ENCODE measurements around the gene NUBPL.
"Not testable (repeated sequence)": the region's sequence is repeated elsewhere in the genome, so short reads cannot be mapped to it uniquely, and the experiment has no call there.

Gene NUBPL

DNA sequence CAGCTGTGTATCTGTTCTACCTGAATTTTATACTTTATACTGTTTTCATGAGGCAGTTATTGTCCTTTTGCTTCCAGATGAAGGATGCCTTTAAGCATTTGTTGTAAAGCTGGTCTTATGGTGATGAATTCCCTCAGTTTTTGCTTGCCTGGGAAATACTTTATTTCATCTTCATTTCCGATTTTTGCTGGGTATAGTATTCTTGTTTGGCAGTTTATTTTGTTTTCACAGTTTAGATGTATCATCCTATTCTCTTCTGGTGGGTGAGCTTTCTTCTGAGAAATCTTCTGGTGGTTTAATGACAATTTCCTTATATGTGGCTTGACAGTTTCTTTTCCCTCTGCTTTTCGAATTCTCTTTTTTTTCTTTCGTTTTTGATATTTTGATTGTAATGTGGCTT, 188.1 kb downstream of the NUBPL start:
- no peak for DNase-seq

DNA sequence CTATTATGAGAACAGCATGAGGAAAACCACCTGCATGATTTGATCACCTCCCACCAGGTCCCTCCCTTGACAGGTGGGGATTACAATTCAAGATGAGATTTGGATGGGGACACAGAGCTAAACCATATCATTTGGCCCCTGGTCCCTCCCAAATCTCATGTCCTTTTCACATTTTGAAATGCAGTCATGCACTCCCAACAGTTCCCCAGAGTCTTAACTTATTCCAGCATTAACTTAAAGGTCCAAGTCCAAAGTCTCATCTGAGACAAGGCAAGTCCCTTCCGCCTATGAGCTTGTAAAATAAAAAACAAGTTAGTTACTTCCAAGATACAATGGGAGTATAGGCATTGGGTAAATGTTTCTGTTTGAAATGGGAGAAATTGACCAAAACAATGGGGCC, 189.8 kb downstream of the NUBPL start:
- not testable (repeated sequence) for DNase-seq

DNA sequence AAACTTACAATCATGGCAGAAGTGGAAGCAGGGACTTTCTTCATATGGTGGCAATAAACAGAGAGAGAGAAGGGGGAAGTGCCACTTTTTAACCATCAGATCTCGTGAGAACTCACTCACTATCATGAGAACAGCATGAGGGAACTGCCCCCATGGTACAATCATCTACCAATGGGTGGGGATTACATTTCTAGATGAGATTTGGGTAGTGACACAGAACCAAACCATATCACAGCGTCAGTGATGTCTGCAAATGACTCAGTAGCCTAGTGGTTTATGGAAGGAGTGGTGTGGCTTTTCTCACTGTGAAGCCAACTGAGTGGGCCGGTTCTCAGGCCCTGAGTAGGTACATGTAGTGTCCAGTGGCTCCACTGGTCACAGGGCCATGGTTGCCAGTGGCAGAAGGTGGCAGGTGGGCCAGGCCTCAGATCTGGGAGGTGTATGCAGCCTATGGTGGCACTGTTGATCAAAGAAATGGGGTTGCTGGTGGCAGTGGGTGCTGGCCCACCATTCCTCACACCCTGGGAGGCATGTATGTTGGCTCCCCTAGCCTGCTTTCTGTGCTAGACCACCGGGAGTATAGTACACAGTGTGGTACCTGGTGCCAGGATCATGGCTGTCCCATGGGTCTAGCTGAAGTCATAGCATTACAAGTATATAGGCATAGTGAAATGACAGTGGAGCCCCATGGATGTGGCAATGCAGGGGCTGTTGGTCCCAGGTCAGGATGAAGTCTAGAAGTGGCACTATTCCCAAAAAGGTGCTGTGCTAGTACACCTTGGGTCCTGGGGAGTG, 191.9 kb downstream of the NUBPL start:
- no peak for DNase-seq

DNA sequence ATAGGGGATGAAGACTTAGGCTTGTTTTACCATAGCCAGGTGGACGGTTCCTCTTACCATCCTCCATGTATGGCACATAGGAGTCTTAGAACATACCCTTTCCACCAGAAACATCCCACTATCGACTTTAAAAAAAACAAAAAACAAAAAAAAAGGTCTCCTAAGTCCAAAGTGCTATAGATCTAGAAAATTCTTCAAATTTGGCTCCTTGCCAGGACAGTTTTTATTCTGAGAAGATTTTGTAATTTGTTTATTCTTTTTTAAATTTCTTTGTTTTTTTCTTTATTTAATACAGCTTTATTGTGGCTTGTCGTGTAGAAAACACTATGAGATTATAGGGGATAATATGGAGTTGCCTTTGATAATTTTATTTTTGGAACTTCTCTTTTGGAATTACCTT, 197.7 kb downstream of the NUBPL start:
- no peak for DNase-seq

DNA sequence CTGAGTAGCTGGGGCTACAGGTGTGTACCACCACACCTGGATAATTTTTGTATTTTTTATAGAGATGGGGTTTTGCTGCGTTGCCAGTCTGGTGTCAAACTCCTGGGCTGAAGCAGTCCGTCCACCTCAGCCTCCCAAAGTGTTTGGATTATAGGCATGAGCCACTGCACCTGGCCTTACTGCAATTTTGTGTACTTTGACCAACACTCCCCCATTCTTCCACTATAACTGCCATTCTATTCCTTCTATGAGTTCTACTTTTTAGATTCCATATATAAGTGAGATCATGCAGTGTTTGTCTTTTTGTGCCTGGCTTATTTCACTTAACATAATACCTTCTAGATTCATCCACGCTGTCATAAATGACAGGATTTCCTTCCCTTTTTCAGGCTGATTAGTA, 199.1 kb downstream of the NUBPL start:
- DNase-seq, result no peak

DNA sequence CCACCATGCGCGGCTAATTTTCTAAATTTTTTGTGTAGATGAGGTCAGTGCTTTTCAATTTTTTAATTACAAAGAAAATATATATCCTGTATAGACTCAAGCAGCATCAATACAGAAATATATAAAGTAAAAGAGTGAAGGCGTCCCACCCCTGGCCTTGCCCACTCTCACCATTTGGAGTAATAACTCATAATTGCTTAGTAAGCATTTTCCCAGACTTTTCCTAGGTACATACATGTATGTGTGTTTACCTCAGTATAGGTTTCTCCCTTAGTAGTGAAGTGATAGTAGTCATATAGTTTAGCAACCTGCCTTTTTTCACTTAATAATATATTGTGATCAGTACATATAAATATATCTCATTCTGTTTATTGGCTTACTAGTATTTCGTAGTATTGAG, 200.1 kb downstream of the NUBPL start:
- DNase-seq, result no peak

DNA sequence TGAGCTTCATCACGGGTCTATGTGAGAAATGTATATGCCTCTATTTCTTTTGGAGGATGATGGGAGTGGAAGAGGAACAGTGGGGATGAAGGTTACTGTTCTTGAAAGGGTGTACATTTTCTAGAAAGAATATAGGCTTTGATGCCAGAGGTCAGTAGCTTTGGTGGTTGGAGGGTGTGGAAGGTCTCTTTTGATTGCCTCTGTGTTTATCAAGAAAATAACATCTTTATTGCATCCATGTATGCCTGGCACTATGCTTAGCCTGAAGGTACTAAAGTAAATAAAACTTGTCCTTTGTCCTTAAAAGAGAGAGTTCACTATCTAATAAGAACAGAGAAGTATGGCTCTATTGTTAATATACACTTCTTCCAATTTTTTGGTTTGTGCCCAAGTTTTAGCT, 201.8 kb downstream of the NUBPL start:
- DNase-seq, result no peak

DNA sequence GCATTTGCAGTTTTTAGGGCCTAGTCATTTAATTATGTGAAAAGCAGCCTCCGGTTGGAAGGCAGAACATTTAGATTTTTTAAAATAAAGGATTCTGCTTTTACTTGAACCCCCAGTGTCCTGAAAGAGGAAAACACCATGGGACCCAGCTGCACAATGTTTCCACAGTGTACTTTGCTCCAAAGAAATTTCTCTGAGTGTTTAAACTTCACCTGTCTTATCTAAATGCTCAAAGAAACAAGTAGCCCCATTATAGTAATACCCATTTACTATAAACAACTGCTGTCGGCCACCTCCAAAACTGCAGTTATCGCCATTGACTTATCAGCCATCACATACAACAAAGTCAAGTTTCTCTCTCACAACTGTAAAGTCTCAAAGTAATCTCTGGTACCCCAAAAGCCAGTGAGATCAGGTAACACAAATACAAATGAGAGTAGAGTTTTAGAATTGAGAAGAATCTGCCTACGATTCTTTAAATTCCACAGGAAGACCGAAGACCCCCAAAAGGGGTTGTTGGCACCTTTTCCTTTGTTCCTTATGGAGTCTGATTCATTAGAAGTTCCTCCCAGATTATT, 205.2 kb downstream of the NUBPL start:
- no peak for DNase-seq

DNA sequence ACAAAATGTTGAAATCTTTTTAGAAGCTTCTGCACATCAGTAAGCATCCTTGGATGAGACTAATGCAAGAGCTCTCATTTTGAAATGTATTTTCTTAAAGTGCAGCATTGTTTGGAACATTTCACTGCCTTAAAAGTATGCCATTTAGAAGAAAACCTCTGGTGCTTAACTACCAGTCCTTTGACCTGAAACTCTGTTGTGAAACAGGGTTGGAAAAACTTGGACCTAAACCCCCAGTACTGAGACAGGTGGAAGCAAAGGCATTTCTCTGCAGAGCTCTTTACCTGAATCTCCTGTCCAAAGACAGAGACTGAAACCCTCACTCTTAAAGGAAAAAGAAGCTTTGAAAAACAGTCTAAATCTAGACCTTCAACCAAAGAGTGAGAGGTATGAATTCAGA, 207.2 kb downstream of the NUBPL start:
- DNase-seq, result no peak

DNA sequence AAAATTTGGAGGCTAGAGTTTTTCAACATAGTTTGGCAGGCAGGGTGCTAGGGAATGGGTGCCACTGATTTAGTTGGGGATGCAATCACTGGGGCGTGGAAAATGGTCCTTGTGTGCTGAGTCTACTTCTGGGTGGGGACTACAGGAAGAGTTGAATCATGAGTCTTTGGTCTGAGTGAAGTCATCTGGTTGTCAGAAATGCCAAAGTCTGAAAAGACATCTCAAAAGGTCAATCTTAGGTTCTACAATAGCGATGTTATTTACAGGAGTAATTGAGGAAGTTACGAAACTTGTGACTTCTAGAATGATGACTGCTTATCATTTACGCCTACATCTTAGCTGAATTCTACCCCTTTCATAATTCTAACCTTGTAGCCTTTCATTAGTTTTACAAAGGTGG, 209.1 kb downstream of the NUBPL start:
- DNase-seq, result no peak

DNA sequence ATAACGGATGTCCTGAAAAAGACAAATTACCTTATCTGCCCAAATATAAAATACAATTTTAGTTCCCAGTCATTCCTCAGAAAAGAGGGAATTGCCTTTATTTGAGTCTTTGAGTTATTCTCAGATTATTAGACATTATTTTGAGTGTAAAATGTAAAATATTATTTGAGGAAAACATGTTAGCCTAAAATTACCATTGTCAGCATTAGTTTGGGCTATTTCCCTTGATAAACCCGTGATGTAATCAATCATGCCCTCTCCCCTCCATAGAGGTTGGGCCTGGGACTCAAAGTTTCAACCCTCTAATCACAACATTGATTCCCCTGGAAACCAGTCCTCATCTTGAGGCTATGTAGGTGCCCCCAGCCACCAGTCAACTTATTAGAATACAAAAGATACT, 213.4 kb downstream of the NUBPL start:
- no peak for DNase-seq

DNA sequence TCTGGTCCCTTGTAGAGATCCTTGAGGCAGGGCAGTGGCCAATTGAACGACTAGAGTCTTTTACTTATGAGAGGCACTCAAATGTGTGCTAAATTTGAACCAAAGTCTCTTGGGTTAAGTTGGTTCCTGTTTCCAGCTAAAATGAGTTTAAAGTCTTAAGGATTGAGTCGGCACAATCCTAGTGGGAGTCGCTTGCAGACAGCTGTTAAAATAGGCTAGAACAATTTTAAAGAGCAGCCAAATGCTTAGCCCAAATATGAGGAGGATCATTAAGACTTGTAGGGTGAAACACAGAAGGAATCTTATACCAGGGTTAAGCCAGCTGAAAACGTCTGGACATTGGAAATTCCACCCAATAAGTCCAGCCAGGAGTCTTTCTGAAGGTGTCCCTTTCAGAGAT, 216.1 kb downstream of the NUBPL start:
- DNase-seq, result no peak

DNA sequence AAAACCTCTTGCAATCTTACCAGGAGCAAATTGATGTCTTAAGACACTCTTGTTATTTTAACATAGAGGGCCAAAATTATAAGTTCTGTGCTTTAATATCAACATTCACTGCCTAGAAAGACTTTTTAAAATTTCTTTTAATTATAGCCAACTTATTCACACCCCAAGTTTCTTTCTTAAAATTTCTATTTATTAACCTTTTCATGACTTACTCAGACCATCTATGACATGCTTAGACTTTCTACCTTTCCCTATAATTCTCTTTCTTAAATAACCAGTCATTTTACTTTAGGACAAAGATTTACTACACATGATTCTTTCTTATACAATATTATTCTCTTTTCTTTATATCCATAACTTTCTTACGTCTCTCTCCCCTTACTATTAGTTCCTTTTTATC, 220.4 kb downstream of the NUBPL start:
- no peak for DNase-seq

DNA sequence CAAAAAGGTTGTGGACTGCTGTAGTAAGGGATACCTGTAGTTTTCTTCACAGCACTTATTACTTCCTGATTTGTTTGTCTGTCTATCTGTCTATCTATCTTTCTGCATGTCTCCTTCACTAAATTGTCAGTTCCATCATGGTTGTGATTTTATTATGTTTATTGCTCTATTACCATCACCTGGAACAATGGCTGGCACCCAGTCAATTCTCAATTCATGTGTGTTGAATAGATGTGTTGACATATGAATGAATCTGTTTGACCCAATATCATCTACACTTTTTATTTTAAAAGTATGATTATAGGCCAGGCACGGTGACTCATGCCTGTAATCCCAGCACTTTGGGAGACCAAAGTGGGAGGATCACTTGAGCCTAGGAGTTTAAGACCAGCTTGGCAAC, 224.4 kb downstream of the NUBPL start:
- DNase-seq, result no peak

DNA sequence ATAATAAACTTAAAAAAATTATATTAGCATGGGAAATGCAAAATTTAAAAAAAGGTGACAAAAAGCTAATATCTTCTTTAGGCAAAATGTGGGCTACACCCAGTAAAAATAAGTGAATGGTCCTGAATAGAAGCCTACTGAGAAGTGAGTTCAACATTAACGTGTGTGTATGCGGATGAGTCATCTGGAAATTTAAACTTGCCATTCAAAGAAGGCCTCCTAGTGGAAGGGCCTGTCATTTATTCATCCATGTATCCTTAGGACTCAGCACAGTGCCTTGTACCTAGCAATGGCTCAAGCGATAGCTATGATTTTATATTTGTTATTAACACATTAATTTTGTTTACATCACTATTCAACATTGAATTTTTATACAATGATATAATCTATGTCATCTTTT, 226.2 kb downstream of the NUBPL start:
- no peak for DNase-seq

DNA sequence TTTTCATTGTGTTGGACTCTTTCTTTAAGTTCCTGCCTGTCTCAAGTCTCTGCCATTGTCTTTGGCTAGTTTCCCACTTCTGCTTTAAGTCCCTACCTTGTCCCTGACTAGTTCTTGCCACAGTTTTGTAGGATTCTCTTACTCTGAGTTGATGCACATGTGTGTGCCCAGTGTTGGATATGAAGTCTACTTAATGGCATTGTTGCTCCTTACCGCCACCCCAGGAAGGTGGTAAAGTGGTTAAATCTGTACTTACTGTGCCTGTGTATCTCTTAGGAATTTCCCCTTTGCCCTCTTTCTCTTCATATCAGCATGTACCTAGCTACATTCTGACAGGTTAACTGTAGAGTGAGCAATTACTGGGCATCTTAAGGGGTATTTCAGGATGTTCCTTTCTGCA, 227.1 kb downstream of the NUBPL start:
- no peak for DNase-seq

DNA sequence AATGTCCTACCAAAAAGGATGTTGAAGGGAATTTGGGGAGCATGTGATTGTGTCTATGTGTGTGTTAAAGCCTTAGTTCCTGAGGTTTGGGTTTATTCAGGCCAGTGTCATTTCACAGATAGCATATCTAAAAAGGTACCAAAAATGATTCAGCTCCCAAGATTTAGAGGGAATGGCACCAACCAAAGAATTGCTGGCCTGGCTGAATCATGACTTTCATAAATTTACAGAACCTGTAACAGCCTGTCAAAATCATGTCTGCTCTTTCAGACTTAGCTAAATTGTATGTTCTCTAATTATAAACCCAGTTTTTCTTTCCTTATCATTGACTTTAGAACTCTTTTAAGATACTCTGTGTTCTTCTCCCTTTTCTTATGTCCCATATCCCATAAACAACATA, 231.5 kb downstream of the NUBPL start:
- DNase-seq, result no peak

DNA sequence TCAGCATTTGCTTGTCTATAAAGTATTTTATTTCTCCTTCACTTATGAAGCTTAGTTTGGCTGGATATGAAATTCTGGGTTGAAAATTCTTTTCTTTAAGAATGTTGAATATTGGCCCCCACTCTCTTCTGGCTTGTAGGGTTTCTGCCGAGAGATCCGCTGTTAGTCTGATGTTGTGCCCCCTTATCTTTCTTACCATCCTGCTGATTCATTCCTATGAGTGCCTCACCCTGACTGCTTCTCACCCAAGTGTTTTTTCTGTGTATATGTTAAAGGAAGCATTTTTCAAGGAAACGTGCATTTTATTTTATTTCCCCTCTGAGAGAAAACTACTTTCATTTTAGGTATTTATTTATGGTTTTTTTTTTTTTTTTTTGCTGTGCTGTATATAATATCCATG, 236.7 kb downstream of the NUBPL start:
- DNase-seq, result not testable (repeated sequence)

DNA sequence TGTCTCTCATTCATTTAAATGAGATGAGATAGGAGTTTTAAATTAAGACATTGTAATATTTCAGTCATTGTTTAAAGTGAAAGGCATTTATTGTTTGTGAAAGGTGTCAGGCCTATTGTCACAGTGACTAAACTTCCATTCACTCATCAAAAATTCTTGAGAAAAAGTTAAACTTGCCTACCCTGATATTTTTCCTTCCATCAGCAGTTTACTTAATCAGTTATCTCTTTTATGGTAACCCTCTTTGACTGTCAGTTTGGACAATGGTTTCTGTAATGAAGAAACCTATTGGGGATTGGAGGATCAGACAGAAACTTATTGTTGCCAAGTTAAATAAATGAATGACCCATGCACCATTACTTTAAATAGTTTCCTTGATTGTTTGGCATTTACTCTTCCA, 241.6 kb downstream of the NUBPL start:
- DNase-seq, result no peak

DNA sequence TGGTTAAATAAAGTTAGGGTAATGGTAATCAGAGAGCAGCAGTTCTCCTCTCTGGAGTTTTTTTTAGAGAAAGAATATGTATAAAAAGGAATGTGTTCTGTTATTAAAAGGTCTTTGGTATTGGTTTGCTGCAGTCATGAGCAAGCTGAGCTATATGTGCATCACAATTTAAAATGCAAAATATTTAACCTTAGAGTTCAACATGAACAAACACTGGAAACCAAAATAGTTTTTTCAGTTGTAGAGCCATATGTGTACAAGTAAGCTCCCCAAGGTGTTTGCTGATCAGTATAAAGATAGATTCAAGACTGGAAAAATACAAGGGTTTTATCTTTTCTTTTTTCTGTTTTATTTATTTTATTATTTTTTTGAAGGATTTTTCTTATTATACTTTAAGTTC, 245.0 kb downstream of the NUBPL start:
- no peak for DNase-seq

DNA sequence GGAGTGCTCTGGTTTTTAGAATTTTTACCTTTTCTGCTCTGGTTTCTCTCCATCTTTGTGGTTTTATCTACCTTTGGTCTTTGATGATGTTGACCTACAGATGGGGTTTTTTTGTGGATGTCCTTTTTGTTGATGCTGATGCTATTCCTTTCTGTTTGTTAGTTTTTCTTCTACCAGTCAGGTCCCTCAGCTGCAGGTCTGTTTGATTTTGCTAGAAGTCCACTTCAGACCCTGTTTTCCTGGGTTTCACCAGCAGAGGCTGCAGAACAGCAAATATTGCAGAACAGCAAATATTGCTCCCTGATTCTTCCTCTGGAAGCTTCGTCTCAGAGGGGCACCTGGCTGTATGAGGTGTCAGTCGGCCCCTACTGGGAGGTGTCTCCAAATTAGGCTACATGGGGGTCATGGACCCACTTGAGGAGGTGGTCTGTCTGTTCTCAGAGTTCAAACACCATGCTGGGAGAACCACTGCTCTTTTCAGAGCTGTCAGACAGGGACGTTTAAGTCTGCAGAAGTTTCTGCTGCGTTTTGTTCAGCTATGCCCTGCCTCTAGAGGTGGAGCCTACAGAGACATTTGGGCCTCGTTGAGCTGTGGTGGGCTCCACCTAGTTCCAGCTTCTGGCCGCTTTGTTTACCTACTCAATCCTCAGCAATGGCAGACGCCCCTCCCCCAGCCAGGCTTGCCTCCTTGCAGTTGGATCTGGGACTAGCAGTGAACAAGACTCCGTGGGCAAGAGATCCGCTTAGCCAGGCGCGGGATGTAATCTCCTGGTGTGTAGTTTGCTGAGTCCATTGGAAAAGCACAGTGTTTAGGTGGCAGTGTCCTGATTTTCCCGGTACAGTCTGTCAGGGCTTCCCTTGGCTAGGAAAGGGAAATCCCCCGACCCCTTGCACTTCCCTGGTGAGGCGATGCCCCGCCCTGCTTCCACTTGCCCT, 250.8 kb downstream of the NUBPL start:
- DNase-seq, result not testable (repeated sequence)

DNA sequence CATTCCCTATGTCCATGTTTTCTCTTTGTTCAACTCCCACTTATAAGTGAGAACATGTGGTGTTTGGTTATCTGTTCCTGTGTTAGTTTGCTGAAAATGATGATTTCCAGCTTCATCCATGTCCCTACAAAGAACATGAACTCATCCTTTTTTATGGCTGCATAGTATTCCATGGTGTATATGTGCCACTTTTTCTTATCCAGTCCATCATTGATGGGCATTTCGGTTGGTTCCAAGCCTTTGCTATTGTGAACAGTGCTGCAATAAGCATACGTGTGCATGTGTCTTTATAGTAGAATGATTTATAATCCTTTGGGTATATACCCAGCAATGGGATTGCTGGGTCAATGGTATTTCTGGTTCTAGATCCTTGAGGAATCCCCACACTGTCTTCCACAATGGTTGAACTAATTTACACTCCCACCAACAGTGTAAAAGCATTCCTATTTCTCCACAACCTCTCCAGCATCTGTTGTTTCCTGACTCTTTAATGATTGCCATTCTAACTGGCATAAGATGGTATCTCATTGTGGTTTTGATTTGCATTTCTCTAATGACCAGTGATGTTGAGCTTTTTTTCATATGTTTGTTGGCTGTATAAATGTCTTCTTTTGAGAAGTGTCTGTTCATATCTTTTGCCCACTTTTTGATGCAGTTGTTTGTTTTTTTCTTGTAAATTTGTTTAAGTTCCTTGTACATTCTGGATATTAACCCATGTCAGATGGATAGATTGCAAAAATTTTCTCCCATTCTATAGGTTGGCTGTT, 252.7 kb downstream of the NUBPL start:
- DNase-seq, result not testable (repeated sequence)

DNA sequence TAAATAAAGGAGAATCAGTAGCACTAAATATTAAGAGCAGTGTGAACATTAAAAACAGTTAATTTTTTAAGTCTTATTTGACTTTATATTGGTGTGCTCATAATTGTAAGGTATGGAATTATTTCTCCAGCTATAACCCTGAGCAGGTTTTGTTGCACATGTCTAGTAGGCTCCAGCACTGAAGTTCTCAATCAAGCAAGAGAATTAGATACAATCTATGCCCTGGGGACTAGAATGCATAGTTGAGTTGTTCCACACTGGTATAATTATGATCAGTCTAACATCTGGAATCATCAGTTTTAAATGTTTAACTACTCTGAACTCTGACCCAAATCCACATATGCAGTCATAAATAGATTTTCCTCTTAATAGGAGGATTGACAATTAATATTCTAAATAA, 258.1 kb downstream of the NUBPL start:
- DNase-seq, result no peak

All from activated gamma-delta T cell (primary cell).